ENCODE measurements around the gene BBC3. TPM values are rescaled to one million over a fixed set of nuclear protein-coding genes. Genes with fewer than 3 reads are reported as not detected.
A peak's percentile ranks its signal among the peaks of the same experiment; 100 is the strongest.

The BBC3 gene
- total RNA-seq, 1 experiment from 2014 or later = 49.5 TPM

- no peak for ATAC-seq
- CTCF ChIA-PET = no interaction called here
- TF ChIP-seq ZBTB21 (CRISPR knock-in tag; IDR thresholded peaks at IDR 0.05; ENCODE audit: borderline replicate concordance) (no peak), ZNF671 (CRISPR knock-in tag; IDR thresholded peaks at IDR 0.05) (no peak), FOXP1 (CRISPR knock-in tag; IDR thresholded peaks at IDR 0.05; ENCODE audit: borderline replicate concordance) (no peak), HMGXB4 (CRISPR knock-in tag; IDR thresholded peaks at IDR 0.05) (no peak), TP53 (CRISPR knock-in tag; IDR thresholded peaks at IDR 0.05) (no peak), MAX (CRISPR knock-in tag; IDR thresholded peaks at IDR 0.05) (no peak), SOX15 (CRISPR knock-in tag; IDR thresholded peaks at IDR 0.05) (no peak), E2F5 (CRISPR knock-in tag; IDR thresholded peaks at IDR 0.05) (no peak), CBFB (CRISPR knock-in tag; IDR thresholded peaks at IDR 0.05; ENCODE audit: low read depth) (no peak), IRF1 (CRISPR knock-in tag; IDR thresholded peaks at IDR 0.05) (no peak), MYBL2 (CRISPR knock-in tag; IDR thresholded peaks at IDR 0.05) (no peak), ATF3 (CRISPR knock-in tag; conservative IDR thresholded peaks at IDR 0.05) (no peak), ZMAT4 (CRISPR knock-in tag; IDR thresholded peaks at IDR 0.05) (no peak), ZNF416 (CRISPR knock-in tag; IDR thresholded peaks at IDR 0.05) (no peak)
- no peak overlapping the region for H3K4me3 Mint-ChIP-seq
- H3K36me3 Mint-ChIP-seq = peaks cover 63% of the 10 kb centered on the region
- no peaks in the 10 kb centered on the region for H3K9me3 Mint-ChIP-seq
- POLR2A ChIA-PET = interaction anchor here (1.1 kb wide), 1 partner anchor 16 kb away, joined by 4 read pairs; no protein-coding TSS in a partner anchor
- H3K27ac Mint-ChIP-seq = peak overlapping the region; percentile 84
- DNase-seq (ENCODE audit: low spot score) = no peak
- H3K27me3 Mint-ChIP-seq (ENCODE audit: low read depth) = no peaks in the 10 kb centered on the region
- H3K4me1 Mint-ChIP-seq = peaks cover 13% of the 10 kb centered on the region
Measured at GRCh38 chr19:47172666-47173455, 58.1 kb downstream of the BBC3 start.

Small RNA genes lying within 50 kb of the gene (microRNA-seq; reads per million reads assigned to microRNA genes)
- not detected for gene MIR3190 (ENCODE audit: borderline number of aligned reads)
- not detected for gene MIR3191 (ENCODE audit: borderline number of aligned reads)

Other genes with a start within 250 kb of the BBC3 start
- 6.8 to 11.1 TPM (median 10.3 TPM) in 3 replicates for gene NPAS1, start 211.4 kb downstream of the BBC3 start, total RNA-seq (2021)
- 86.2 to 90.3 TPM (median 87.8 TPM) in 3 replicates for gene TMEM160, start 182.6 kb downstream of the BBC3 start, total RNA-seq (2021)
- gene ZC3H4, start 117.4 kb downstream of the BBC3 start, total RNA-seq (2021) = 67.2 to 75.5 TPM (median 73.2 TPM) in 3 replicates
- 215 to 224 TPM (median 221 TPM) in 3 replicates for gene SAE1, start 100.4 kb downstream of the BBC3 start, total RNA-seq (2021)
- 30.4 to 37.7 TPM (median 33.0 TPM) in 3 replicates for gene CCDC9, start 25.3 kb upstream of the BBC3 start, total RNA-seq (2021)
- 7.0 to 8.1 TPM (median 7.3 TPM) in 3 replicates for gene INAFM1, start 43.7 kb upstream of the BBC3 start, total RNA-seq (2021)
- gene C5AR1, start 78.7 kb upstream of the BBC3 start, total RNA-seq (2021) = 0.18 to 0.32 TPM (median 0.28 TPM) in 3 replicates
- 0.09 to 0.22 TPM (median 0.14 TPM) in 3 replicates for gene C5AR2, start 101.0 kb upstream of the BBC3 start, total RNA-seq (2021)
- gene DHX34, start 118.1 kb upstream of the BBC3 start, total RNA-seq (2021) = 35.6 to 36.5 TPM (median 35.6 TPM) in 3 replicates
- 38.5 to 51.1 TPM (median 48.4 TPM) in 3 replicates for gene MEIS3, start 188.3 kb upstream of the BBC3 start, total RNA-seq (2021)
- gene SLC8A2, start 240.7 kb upstream of the BBC3 start, total RNA-seq (2021) = 6.5 to 8.5 TPM (median 6.8 TPM) in 3 replicates

All from WTC11 (cell line).